NCI-H524 (cell line): ENCODE results near the gene XXYLT1.

ENCODE experiments used
- DNase-seq, 2 experiments: peaks; one replicate each; lab custom pipeline; 2025; lab: John Stamatoyannopoulos, UW

XXYLT1 gene

GRCh38 chr3:195267096-195267495, 3.9 kb downstream of the XXYLT1 start:
- DNase-seq = no peak

GRCh38 chr3:195266428-195266827, 4.5 kb downstream of the XXYLT1 start:
- no peak for DNase-seq

- no peak for DNase-seq
These were observed 5.5 kb downstream of the XXYLT1 start for GRCh38 chr3:195265363-195265976.

- no peak for DNase-seq
These were observed 6.9 kb downstream of the XXYLT1 start for GRCh38 chr3:195263925-195264600.

GRCh38 chr3:195263193-195263924, 7.6 kb downstream of the XXYLT1 start:
- no peak for DNase-seq

GRCh38 chr3:195261925-195262324, 9.0 kb downstream of the XXYLT1 start:
- DNase-seq = no peak

- peak; percentile 65 to 80 for DNase-seq
These were observed 10.6 kb downstream of the XXYLT1 start for GRCh38 chr3:195260280-195260905.

GRCh38 chr3:195259475-195260279, 11.3 kb downstream of the XXYLT1 start:
- DNase-seq = peak; percentile 81 to 89

- DNase-seq = peak in 1 of 2 experiments; percentile 46
These were observed 11.8 kb downstream of the XXYLT1 start for GRCh38 chr3:195259154-195259474.

GRCh38 chr3:195258449-195259153, 12.4 kb downstream of the XXYLT1 start:
- peak in 1 of 2 experiments; percentile 74 for DNase-seq

- no peak for DNase-seq
These were observed 13.2 kb downstream of the XXYLT1 start for GRCh38 chr3:195257454-195258448.

GRCh38 chr3:195256639-195257453, 14.1 kb downstream of the XXYLT1 start:
- DNase-seq = no peak

GRCh38 chr3:195255571-195256501, 15.1 kb downstream of the XXYLT1 start:
- no peak for DNase-seq

- no peak for DNase-seq
These were observed 15.8 kb downstream of the XXYLT1 start for GRCh38 chr3:195255176-195255500.

- no peak for DNase-seq
These were observed 16.3 kb downstream of the XXYLT1 start for GRCh38 chr3:195254454-195255175.

- DNase-seq = peak; percentile 68 to 83
These were observed 17.0 kb downstream of the XXYLT1 start for GRCh38 chr3:195253923-195254432.
